ENCODE measurements around the gene GALNT18. TPM values are rescaled to one million over a fixed set of nuclear protein-coding genes. Genes with fewer than 3 reads are reported as not detected.

Gene GALNT18
- total and polyA plus RNA-seq, 2 donors = 7.9 to 16.1 TPM

Other genes with a start within 250 kb of the GALNT18 start
- 56.5 TPM for gene USP47, start 220.0 kb upstream of the GALNT18 start, total RNA-seq
- gene USP47, start 220.0 kb upstream of the GALNT18 start, polyA plus RNA-seq = 40.3 TPM